K562 (cell line): Measurements from ENCODE around the gene DCXR. TPM values are rescaled to one million over a fixed set of nuclear protein-coding genes. Genes with fewer than 3 reads are reported as not detected.

Experiments
- CREM ChIP-seq: IDR thresholded peaks from 2 replicates; pipeline ENCODE4 v1.6.1; 2014; ENCODE audit warnings: antibody characterized with exemption, low read depth
- HNRNPL ChIP-seq: fragments of 200-400 bp; formaldehyde crosslinking; IDR thresholded peaks from 2 replicates; pipeline ENCODE4 v1.6.1; 2017; ENCODE audit warnings: low read depth, mild to moderate bottlenecking, low read length
- POLR2AphosphoS2 ChIP-seq: IDR thresholded peaks from 2 replicates; pipeline ENCODE4 v1.6.1; 2012; ENCODE audit warnings: low read length, improper control_type of control experiment
- RB1 ChIP-seq: fragments of 450-650 bp; IDR thresholded peaks from 2 replicates; pipeline ENCODE4 v1.6.1; 2017; ENCODE audit warnings: low read depth, mild to moderate bottlenecking
- RBFOX2 ChIP-seq: fragments of 200-400 bp; formaldehyde crosslinking; IDR thresholded peaks from 2 replicates; pipeline ENCODE4 v1.6.1; 2017; ENCODE audit warnings: low read depth, mild to moderate bottlenecking, low read length, moderate library complexity
- STAG1 ChIP-seq: sonication (generic); formaldehyde crosslinking; IDR thresholded peaks from 2 replicates; pipeline ENCODE4 v1.5.0; 2020; ENCODE audit warnings: missing genetic modification reagents, borderline replicate concordance
- ZBTB34 ChIP-seq: fragments of 250-450 bp; sonication (Bioruptor Pico); IDR thresholded peaks from 2 replicates; pipeline ENCODE4 v1.8.0; 2021; ENCODE audit warnings: mild to moderate bottlenecking, moderate library complexity
- ZFX ChIP-seq: sonication (generic); formaldehyde crosslinking; IDR thresholded peaks from 2 replicates; pipeline ENCODE4 v1.8.0; 2022; ENCODE audit warnings: mild to moderate bottlenecking, missing genetic modification reagents, moderate library complexity
- polyA plus RNA-seq, 8 experiments: library from polyadenylated mRNA; depleted of rRNA in 4 of 8; stranded (reverse) in 5 of 8; unstranded in 3 of 8; fragments of >200 nt; fragmentation: Nextera tagmentation in 2 of 8; fragmentation: Illumina TruSeq in 1 of 8; extraction: Ambion mirVana in 2 of 8; extraction: Trizol in 1 of 8; gene quantifications; 2 replicates each; pipeline versions ENCODE4 v1.2.1 to v1.2.3, GENCODE V29; 2011 to 2014; ENCODE audit warnings: inconsistent platforms in 1 of 8, missing spikeins in 1 of 8
- total RNA-seq, 7 experiments: library from RNA; depleted of rRNA in 6 of 7; stranded (reverse); fragments of >200 nt in 6 of 7; fragmentation: Illumina TruSeq in 2 of 7; extraction: Trizol in 2 of 7; gene quantifications; 2 replicates each; pipeline versions ENCODE4 v1.2.1 to v1.2.3, GENCODE V29; 2011 to 2021; ENCODE audit warnings: low replicate concordance in 1 of 7
- TF ChIP-seq, protein P1 (sequence below): sonication (generic); formaldehyde crosslinking; IDR thresholded peaks from 2 replicates; pipeline ENCODE4 v1.8.1; 2023; ENCODE audit warnings: mild to moderate bottlenecking, missing genetic modification reagents

Gene DCXR
- total and polyA plus RNA-seq, 9 of the 15 experiments (the other 6 are each of a cell fraction or from before 2014, with no cell fraction given): 21.3 to 274 (median 156) TPM

DNA sequence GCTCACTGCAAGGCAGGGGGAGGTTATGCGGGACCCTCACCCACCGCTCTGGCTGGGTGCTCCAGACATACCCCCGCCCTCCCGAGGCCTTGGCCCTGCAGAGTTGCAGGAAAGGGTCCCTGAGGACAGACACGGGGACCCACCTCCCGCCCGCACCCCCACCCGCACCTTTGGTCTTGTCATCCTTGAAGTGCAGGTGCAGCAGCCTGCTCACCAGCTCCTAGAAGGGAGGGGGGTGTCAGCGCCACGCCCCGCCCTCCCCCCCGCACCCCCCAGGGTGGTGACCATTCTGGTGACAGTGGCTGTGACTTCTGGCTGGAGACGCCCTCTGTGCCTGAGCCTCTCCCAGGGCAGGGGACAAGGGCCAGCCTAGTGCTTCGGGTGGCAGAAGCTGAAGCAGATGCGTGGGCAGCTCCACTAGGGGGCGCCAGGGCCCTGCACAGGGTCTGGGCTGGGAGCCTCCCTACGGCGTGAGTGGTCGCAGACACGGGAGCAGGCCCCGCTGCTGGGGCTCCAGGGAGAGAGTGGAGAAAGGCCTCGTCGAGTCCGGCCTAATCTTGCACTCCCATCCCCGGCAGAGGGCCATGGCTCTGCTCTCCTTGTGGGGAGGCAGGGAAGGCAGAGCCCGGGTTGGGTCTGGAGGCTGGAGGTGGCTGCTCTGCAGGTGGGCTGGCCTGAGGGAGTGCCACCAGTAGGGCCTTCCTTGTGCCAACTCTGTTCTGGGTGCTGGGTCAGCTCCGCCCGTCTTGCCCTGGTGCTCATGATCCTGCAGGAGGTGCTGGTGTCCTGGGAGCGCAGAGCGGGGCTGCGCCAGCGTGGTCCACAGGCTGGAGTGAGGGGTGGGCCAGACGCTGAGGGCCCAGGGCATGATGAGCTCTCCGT lies 17.6 kb downstream of the DCXR start (continued):
- TF ChIP-seq RB1 (0 out of 2 replicates have a peak, but pooled peaks have one; percentile 30), ZFX (CRISPR knock-in tag) (peak; percentile 55; the same call in 1 of the 2 replicates), ZBTB34 (CRISPR knock-in tag) (no peak), STAG1 (CRISPR knock-in tag) (peak; percentile 55; the same call in 1 of the 2 replicates), POLR2AphosphoS2 (peak; percentile 85; the same call in 1 of the 2 replicates), HNRNPL (peak; percentile 71; the same call in 1 of the 2 replicates), RBFOX2 (peak; percentile 43; the same call in 1 of the 2 replicates), CREM (peak; percentile 71)
- TF ChIP-seq, protein P1, sequence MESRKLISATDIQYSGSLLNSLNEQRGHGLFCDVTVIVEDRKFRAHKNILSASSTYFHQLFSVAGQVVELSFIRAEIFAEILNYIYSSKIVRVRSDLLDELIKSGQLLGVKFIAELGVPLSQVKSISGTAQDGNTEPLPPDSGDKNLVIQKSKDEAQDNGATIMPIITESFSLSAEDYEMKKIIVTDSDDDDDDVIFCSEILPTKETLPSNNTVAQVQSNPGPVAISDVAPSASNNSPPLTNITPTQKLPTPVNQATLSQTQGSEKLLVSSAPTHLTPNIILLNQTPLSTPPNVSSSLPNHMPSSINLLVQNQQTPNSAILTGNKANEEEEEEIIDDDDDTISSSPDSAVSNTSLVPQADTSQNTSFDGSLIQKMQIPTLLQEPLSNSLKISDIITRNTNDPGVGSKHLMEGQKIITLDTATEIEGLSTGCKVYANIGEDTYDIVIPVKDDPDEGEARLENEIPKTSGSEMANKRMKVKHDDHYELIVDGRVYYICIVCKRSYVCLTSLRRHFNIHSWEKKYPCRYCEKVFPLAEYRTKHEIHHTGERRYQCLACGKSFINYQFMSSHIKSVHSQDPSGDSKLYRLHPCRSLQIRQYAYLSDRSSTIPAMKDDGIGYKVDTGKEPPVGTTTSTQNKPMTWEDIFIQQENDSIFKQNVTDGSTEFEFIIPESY (CRISPR knock-in tag): peak; percentile 84
